NCI-H748 treated with DMSO at 0.1 percent for 48 hours (cell line): ENCODE measurements around the gene LCLAT1.
A peak's percentile ranks its signal among the peaks of the same experiment; 100 is the strongest.
"Not testable (repeated sequence)": the region's sequence is repeated elsewhere in the genome, so short reads cannot be mapped to it uniquely, and the experiment has no call there.

Experiments
- DNase-seq: peaks from one replicate; lab custom pipeline; 2025; lab: John Stamatoyannopoulos, UW

Gene LCLAT1

DNA sequence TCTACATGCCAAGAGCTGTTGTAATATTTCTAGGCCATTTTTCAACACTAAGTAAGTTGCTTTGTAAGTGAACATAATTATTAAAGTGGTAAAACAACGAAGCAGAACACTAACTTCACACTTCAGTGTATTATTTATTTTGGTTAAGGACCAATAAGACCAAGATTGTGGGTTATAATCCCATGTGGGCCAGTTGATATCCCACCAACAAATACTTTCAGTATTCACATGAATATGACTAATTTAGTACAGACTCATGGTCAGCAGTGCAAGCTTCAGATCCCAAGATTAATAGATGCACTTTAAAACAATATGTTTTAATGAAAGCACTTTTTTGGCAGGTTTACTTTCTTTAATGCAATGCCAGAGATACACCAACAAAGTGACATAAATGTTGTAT lies 154.3 kb downstream of the LCLAT1 start:
- DNase-seq, result no peak

DNA sequence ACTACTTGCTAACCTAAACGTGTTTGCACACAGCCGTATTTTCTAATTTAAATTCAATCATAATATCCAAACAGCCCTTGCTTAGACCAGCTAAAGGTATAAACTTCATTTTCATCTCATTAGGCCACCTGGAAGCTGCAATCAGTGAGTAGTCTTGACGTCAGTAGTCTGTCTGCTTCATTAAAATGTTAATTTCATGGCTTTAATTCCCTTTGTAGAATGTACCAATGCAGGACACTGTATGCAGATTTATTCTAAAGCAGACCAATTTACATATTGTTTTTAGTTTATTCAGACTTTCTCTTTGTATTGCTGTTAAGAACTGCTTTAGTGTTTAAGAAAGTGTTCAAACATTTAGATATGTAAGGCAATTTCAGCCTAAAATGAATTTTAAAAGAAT lies 158.2 kb downstream of the LCLAT1 start:
- DNase-seq, result no peak

DNA sequence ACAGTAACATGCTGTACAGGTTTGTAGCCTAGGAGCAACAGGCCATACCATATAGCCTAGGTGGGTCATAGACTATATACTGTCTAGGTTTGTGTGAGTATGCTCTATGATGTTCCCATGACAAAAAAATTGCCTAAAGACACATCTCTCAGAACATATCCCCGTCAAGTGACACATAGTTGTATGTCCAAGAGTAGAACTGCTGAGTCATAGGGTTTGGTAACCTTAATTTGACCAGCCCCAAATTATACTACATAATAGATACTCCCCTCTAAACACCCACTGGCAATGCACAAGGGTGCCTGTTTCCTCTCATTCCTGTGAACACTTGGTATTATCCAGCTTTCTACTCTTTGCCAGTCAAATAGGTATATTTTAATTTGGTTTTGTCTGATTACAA lies 161.6 kb downstream of the LCLAT1 start:
- no peak for DNase-seq

DNA sequence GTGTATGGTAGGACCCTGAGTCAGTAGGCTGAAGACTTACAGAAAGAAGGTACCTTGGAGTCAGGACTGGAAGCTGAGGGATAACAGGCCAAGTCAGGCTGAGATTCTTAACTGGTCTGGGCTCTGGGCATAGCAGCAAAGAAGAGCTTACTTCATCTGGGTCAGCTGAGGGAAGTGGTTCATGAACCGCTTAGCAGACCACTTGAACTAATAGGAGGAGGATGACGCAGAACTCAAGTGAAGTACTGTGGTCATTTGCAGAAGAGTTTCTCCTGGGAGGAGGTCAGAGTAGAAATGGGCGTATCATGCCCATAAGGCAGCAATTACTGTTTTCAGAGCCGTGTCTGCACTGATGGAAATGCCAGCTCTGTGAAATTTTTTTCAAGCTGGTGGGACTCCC lies 164.5 kb downstream of the LCLAT1 start:
- no peak for DNase-seq

DNA sequence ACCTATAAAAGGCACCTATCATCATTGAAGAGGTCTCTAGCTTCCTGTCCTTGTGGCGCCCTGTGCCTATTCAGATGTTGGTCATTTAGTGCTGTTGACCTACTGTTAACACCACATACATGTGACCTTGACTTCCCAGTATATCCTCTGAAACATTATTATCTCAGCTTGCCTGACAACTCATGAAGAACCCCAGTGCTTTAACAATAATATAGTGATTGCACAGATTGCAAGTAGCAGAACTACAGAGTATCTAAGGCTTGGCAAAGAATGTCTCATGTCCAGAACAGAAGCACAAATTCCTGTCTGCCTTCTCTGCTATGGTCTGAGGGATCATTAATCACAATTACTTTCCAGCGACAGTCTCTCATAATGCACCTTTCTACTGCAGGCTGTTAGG lies 165.3 kb downstream of the LCLAT1 start:
- no peak for DNase-seq

DNA sequence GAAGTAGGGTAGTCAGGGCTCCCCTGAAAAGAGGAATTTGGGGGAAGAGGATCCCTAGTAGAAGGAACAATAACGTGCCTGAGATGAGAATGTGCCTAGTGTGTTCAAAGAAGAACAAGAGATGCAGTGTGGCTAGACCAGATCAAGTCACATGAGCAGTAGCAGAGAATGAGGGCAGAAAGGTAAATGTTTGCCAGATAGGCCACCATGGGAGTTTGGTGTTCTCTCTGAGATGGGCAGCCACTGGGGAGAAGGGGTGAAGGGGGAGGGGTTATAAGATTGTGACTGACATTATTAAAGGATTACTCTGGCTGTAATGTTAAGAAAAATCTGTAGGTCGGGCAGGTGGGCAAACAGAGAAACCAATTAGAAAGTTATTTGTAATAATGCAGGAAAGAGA lies 166.0 kb downstream of the LCLAT1 start:
- peak; percentile 24 for DNase-seq

DNA sequence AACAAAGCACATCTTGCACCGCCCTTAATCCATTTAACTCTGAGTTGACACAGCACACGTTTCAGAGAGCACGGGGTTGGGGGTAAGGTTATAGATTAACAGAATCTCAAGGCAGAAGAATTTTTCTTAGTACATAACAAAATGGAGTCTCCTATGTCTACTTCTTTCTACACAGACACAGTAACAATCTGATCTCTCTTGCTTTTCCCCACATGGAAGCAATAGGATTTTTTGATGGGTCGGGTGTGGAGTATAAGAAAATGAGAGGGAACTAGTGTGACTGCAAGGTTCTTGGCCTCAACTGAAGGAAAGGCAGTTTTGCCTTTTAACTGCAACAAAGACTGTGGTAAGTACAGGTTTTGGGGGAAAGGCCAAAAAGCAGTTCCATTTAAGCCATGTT lies 167.2 kb downstream of the LCLAT1 start:
- not testable (repeated sequence) for DNase-seq

DNA sequence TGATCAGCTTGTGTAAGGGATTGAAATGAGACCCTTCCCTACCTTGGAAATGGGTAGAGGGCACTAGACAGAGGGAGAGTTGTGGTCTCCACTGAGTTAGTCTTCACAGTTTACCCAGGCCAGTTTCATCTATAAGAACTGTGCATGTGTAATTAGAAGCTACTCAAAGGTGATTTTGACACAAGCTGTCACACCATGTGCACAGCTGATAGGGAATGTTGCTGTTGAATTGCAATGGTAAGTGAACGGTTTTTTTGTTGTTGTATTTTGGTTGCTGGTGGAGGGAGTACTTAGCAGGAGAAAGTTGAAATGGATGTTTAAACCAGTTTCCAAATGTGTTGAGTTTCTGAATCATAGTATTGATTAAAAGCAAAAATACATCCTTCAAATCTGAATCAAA lies 168.9 kb downstream of the LCLAT1 start:
- no peak for DNase-seq

DNA sequence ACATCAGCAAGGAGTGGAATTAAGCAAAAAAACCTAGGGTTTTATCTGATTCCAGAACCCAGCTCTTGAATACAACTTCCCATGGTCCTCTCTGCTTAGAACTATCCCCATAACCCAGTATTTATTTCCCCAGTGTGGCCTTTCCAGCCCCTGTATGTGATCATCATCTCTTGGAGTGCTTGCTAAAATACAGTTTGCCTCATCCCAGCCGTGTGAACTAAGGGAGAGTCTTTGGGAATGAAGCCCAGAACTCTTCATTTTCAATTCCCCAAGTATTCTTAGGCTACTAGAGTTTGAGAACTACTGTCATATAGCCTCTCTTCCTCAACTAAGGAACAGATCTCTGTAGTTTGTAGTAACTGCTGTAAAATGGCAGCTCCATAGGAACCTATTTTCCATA lies 173.1 kb downstream of the LCLAT1 start:
- no peak for DNase-seq

DNA sequence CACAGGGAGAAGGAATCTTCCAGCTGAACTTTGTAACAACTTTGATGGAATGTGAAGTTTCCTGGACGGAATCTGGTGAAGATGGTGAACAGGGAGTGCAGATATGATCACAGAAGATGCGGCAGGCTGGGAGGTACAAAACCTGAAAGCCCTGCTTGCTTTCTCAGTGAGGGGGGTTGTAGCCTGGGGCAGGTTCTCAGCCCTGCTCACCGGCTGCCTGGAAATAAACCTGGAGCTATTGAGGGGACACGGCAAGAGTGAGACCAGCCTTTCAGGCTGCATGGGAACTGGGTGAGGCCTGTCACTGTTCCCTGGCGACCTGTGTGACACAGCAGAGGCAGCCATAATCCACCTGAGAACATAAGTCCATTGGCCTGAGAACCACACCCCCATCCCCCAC lies 174.8 kb downstream of the LCLAT1 start:
- DNase-seq, result no peak

DNA sequence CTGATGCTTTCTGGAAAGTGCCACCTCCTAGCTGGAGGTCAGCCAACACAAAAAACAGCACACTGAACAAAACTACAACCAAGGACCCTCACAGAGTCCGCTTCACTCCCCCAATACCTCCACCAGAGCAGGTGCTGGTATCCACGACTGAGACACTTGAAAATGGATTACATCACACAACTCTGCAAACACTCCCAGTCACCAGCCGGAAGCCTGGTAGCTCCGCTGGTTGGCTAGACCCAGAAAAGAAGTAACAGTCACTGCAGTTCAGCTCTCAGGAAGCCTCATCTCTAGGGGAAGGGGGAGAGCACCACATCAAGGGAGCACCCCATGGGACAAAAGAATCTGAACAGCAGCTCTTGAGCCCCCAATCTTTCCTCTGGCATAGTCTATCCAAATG lies 175.4 kb downstream of the LCLAT1 start:
- no peak for DNase-seq

DNA sequence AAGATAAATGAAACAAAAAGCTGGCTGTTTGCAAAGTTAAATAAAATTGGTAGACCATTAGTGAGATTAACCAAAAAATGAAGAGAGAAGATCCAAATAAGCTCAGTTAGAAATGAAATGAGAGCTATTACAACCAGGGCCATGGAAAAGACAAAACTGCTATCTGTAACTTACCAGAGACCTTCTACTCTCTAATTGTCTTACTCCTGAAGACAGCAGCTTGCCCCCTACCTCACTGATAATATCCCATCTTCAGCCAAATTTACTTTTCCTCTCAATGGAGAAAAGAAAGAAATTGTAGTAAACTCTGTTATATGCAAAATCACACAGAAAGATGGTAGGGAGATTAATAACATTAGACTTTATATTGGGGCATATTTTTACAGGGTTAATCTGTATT lies 178.2 kb downstream of the LCLAT1 start:
- DNase-seq, result no peak

DNA sequence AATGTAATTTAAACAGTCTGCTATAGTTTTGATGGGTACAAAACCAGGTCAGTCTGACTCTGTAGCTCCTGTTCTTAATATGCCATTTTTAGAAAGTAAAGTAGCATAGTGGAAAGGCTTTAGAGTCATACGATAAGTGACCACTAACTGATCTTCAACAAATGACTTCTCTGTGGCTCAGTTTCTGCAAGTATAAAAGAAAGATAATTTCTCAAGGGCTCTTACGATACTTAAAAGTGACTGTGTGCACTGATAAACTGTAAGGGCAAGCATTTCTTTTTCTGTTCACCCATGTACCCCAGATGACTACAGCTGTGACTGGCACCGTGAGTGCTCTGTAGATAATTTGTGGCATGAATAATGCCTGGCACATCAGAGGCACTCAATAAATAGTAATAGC lies 178.7 kb downstream of the LCLAT1 start:
- no peak for DNase-seq

DNA sequence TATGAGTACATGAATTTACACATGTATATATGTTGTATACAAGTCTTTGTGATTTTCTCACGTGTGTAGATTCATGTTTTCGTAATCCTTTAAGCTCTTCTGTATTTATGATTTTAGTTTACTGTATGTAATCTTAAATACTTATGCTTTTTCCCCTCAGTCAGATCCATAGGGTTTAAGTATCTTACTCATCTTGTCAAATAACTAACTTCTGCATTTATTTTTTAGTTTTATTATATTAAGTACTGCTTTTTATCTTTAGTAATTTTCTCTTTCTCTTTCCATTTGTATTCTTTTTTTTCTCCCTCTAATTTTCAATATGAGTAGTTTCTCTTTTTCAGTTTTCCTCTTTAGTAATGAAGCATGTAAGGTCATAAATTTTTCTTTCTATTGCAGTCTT lies 179.4 kb downstream of the LCLAT1 start:
- DNase-seq, result no peak

DNA sequence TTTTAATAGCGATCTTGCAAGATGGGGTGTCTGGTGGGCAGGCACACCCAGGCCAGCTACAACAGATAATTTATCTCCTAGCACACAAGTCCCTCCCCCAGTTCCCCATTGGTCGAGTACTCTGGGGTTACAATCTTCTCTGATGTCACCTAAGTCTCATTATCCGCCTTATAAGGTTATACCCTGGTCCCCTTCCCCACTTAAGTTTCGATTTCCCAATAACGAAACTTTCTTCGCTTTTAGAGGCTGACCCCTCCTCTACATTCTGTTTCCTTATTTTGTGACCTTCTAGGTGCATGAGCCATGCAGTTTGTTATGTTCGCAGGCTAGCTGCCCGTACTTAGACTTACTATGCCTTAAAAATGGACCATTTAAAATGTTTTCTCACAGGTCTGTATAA lies 180.1 kb downstream of the LCLAT1 start:
- no peak for DNase-seq

DNA sequence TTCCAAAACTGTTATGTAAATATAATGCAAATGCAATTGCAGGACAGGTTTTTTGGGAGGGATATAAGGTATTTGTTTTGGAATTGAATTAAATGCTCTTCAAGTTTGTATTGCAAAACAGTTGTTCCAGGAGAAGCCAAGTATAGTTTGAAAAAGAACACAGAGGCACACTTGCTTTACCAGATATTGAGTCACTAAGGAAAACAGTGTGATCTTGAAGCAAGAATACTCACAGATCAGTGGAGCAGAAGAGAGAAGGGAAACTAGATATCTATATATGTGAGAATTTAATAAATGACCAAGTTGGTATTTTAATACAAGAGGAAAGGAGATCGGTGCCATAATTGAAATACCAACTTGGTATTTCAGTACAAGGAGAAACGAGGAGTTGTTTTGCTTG lies 181.3 kb downstream of the LCLAT1 start:
- no peak for DNase-seq

DNA sequence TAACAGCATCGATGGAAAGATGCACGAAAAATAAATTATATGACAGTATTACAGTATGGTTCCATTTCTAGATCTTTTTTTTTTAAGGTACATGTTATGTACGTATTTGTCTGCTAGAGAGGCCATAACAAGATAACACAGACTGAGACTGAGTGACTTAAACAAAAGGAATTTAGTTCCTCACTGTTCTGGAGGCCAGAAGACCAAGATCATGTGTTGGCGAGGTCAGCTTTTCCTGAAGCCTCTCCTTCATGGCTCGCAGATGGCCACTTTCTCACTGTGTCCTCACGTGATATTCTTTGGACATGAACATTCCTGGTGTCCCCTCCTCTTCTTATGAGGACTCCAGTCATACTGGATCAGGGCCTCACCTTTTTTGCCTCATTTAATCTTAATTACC lies 182.8 kb downstream of the LCLAT1 start:
- no peak for DNase-seq

DNA sequence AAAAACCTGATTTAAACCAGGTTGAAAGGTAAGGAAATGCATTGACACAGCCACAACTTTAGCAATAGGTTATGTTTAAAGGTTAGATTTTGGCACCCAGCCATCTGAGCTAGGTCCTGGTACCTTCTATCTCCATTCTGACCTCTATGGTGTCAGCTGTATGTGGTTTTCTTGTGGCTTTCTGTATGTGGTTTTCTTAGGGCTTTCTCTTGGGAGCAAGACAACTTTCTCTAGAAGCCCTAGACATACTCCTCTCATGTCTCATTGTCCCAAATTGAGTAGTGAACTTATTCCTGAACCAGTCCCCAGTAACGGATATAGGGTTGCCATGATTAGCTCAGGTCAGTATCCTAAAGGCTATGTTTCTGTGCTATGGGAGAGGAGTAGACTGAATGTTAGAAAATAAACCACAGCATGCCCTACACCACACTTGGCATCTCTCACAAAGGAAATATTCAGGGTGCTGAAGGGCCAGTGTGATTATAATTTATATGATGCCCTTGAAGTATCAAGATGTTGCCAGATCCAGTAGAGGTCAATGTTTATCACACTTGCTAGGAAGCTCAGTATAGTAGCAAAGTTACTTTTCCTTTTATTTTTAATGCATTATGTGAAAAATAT lies 184.1 kb downstream of the LCLAT1 start:
- DNase-seq, result no peak

DNA sequence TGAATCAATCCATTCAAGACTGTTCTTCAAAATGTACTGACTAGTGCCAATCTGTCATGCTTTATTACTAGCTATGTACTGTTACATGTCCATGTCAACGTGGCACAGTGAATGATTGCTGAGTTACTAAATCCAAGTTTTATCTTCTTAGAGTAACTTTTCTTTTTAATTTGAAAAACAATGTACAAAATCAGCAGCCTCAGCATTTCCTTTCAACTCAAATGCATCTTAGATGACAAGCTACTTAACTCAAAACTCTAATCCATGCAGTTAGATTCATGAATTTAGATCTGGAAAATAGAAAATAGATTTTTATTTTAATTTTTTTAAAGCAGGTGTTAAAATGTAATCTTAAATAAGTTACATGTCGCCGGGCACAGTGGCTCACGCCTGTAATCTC lies 186.0 kb downstream of the LCLAT1 start:
- no peak for DNase-seq

DNA sequence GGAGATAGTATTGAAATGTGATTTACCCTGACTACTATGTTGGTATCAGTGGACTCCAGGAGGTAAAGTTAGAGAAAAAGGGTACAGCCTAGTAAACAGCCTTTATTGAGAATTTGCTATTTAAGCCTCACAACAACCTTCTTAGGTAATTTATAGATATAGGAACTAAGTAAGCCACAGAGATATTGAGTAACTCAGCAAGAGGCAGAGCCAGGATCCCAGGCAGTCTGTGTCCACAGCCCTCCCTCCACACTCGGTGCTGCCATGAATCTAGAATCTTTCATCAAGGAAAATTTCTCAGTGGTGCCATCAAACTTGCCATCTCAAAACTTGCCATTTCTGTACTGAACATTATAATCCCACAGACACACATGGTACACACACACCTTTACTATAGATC lies 189.3 kb downstream of the LCLAT1 start:
- no peak for DNase-seq

DNA sequence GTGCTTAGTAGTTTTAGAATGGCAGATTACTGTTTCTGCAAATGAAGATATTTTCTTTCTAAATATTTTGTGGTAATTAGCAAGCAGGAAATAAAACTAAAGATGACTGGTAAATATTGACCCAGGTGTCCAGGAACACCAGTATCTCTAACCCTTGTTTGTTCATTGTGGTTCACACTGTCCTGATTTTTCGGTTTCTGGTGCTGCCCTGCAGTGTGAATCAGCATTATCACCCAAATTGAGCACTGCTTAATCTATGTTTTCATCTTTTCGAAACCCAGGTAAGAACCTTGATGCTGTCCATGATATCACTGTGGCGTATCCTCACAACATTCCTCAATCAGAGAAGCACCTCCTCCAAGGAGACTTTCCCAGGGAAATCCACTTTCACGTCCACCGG lies 192.8 kb downstream of the LCLAT1 start:
- peak; percentile 14 for DNase-seq

DNA sequence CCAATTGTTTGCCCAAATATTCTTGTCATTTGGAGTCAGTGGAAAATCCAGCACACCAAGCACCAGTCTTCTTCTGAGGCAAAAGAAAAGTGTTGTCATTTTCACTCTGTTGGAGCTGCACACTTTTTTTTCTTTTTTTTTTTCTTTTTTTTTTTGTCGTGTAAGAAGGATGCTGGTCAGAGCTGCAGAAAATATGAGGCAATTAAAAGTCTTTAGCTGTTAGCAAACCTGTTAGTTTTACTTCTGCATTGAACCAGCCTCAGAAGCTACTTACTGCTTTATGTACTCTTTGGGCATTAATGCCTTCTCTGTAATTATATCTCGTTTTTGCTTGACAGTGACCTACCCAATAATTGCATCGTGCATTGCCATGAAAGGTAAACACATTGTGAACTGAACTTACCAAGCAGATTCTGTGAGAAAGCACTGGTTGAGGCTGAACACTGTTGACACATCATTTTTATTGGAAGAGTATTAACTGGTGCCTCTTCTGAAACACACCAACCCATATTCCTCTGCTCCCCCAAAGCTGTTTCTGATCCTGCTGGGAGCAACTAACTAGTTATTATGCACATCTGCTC lies 194.8 kb downstream of the LCLAT1 start:
- DNase-seq, result peak; percentile 88

DNA sequence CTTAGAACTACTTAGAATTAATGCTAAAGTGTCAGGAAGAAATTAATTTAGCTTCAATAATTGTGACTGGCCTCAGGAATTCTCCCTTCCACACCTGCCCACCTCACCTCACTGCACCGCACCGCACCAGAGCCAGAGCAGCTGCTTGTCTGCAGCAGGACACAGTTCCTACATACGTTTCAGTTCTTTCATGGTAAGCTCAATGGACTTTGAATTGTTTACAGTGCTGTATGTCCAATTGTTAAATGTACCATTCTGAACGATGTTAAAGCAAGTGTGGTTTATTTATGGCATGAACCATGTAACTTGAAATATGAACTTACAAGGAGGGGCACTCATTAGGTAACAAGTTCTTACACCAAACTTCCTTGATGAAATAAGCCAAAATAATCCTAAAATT lies 196.0 kb downstream of the LCLAT1 start:
- DNase-seq, result not testable (repeated sequence)

DNA sequence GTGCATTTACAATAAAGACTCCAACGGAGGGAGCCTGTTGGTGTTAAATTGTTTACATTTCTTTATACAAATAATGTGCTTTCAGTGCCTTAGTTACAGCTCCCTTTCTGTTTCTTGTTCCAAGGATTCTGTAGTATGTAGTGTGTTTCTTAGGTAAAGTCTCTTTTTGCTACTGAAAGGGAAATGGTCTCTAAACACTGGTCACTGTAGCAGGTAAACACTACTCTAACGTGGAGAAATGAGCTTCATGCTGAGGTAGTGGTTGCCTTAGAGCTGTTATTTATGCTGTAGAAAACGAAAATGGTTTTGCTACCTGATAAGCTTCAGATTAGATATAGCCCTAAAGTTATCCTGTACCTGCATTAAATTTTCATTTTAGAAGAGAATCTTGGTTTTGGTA lies 196.6 kb downstream of the LCLAT1 start:
- DNase-seq, result peak; percentile 32
